Measurements from ENCODE around the gene KAZN.
"Not testable (repeated sequence)": the region's sequence is repeated elsewhere in the genome, so short reads cannot be mapped to it uniquely, and the experiment has no call there.

Gene KAZN

GRCh38 chr1:15027515-15027986 is 429.1 kb downstream of the KAZN start:
- DNase-seq = no peak

GRCh38 chr1:15028102-15028501 is 429.6 kb downstream of the KAZN start:
- no peak for DNase-seq

- no peak for DNase-seq
Measured at GRCh38 chr1:15028616-15029015, 430.1 kb downstream of the KAZN start.

- no peak for DNase-seq
Measured at GRCh38 chr1:15029036-15029435, 430.6 kb downstream of the KAZN start.

GRCh38 chr1:15029786-15030185 is 431.3 kb downstream of the KAZN start:
- no peak for DNase-seq

GRCh38 chr1:15031251-15031933 is 432.9 kb downstream of the KAZN start:
- no peak for DNase-seq

- DNase-seq = no peak
Measured at GRCh38 chr1:15033264-15033663, 434.8 kb downstream of the KAZN start.

GRCh38 chr1:15034656-15035055 is 436.2 kb downstream of the KAZN start:
- DNase-seq = no peak

- no peak for DNase-seq
Measured at GRCh38 chr1:15035236-15035635, 436.8 kb downstream of the KAZN start.

- no peak for DNase-seq
Measured at GRCh38 chr1:15036101-15036500, 437.6 kb downstream of the KAZN start.

- DNase-seq = peak; percentile 2
Measured at GRCh38 chr1:15038232-15039016, 439.9 kb downstream of the KAZN start.

GRCh38 chr1:15039017-15039648 is 440.6 kb downstream of the KAZN start:
- DNase-seq = no peak

- DNase-seq = no peak
Measured at GRCh38 chr1:15039901-15040300, 441.4 kb downstream of the KAZN start.

- DNase-seq = not testable (repeated sequence)
Measured at GRCh38 chr1:15040685-15041084, 442.2 kb downstream of the KAZN start.

- DNase-seq = no peak
Measured at GRCh38 chr1:15042866-15043265, 444.4 kb downstream of the KAZN start.

- DNase-seq = no peak
Measured at GRCh38 chr1:15043934-15044333, 445.4 kb downstream of the KAZN start.

- DNase-seq = no peak
Measured at GRCh38 chr1:15045123-15045522, 446.6 kb downstream of the KAZN start.

- DNase-seq = peak; percentile 44
Measured at GRCh38 chr1:15046487-15047165, 448.1 kb downstream of the KAZN start.

GRCh38 chr1:15047237-15047636 is 448.8 kb downstream of the KAZN start:
- no peak for DNase-seq

GRCh38 chr1:15048437-15048980 is 450.0 kb downstream of the KAZN start:
- no peak for DNase-seq

GRCh38 chr1:15049067-15049466 is 450.6 kb downstream of the KAZN start:
- DNase-seq = no peak

GRCh38 chr1:15051882-15052528 is 453.5 kb downstream of the KAZN start:
- DNase-seq = no peak
